Endothelial cell of umbilical vein (primary cell): Measurements from ENCODE around the gene SYNE1.

Experiments used
- GATA2 ChIP-seq: IDR thresholded peaks from 2 replicates; pipeline ENCODE4 v1.7.0; 2011; ENCODE audit warnings: low read depth, mild to moderate bottlenecking, moderate library complexity, mixed read lengths, low read length; ENCODE audit not compliant: insufficient read length, insufficient read depth
- MYC ChIP-seq: IDR thresholded peaks from one replicate; pipeline ENCODE4 v1.6.1; 2011; ENCODE audit warnings: mild to moderate bottlenecking, low read depth, low read length
- POLR2A ChIP-seq: IDR thresholded peaks from 2 replicates; pipeline ENCODE4 v1.6.1; 2012; ENCODE audit warnings: low read depth, mild to moderate bottlenecking, control low read depth, low read length
- TF ChIP-seq, protein P1 (sequence below), 2 donors: IDR thresholded peaks; 1 replicate in 1 of 2; 2 replicates in 1 of 2; pipeline ENCODE4 v1.5.1; 2011; ENCODE audit warnings: low read length in 2 of 2, mild to moderate bottlenecking in 2 of 2, moderate library complexity in 2 of 2, control low read depth in 1 of 2, inconsistent platforms in 1 of 2, low read depth in 1 of 2; ENCODE audit not compliant: insufficient read depth in 1 of 2; ENCODE audit errors: extremely low read depth in 1 of 2

DNA sequence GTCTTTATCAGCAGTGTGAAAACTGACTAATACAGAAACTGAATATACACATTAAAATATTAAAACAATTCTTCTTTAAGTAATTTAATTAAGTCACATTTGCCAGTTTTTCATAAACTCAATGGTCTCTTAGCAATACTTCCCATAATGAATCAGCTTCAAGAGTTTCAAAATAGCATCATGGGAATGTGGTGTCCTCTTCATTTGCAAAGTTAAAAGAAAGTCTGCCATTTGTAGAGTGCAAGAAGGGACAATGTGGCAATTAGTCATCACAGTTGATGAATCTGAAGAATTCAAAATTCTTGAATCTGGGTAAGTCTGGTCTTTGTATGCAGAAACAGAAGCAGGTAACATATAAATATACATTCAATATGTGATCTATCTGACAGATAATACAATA, 38.7 kb downstream of the SYNE1 start:
- TF ChIP-seq, protein P1, sequence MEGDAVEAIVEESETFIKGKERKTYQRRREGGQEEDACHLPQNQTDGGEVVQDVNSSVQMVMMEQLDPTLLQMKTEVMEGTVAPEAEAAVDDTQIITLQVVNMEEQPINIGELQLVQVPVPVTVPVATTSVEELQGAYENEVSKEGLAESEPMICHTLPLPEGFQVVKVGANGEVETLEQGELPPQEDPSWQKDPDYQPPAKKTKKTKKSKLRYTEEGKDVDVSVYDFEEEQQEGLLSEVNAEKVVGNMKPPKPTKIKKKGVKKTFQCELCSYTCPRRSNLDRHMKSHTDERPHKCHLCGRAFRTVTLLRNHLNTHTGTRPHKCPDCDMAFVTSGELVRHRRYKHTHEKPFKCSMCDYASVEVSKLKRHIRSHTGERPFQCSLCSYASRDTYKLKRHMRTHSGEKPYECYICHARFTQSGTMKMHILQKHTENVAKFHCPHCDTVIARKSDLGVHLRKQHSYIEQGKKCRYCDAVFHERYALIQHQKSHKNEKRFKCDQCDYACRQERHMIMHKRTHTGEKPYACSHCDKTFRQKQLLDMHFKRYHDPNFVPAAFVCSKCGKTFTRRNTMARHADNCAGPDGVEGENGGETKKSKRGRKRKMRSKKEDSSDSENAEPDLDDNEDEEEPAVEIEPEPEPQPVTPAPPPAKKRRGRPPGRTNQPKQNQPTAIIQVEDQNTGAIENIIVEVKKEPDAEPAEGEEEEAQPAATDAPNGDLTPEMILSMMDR (IDR thresholded peaks at IDR 0.05; ENCODE audit: extremely low read depth in 1 of 2, insufficient read depth in 1 of 2, low read depth in 1 of 2, low read length in 2 of 2), result no peak
- no peak for TF ChIP-seq MYC
- TF ChIP-seq GATA2, result no peak
- TF ChIP-seq POLR2A, result no peak
